ENCODE data around the gene SEPTIN11.

GRCh38 chr4:76969941-76970529, 20.5 kb downstream of the SEPTIN11 start:
- TF ChIP-seq POLR2AphosphoS5 (IDR thresholded peaks at IDR 0.05) (no peak), CTCF (IDR thresholded peaks at IDR 0.05) (no peak)

Data from upper lobe of left lung (tissue), 4 donors.